SHP77 treated with DMSO at 0.1 percent for 48 hours (cell line): Measurements from ENCODE around the gene TARS3.
"Not testable (repeated sequence)": the region's sequence is repeated elsewhere in the genome, so short reads cannot be mapped to it uniquely, and the experiment has no call there.

Source experiments
- DNase-seq: peaks from one replicate; lab custom pipeline; 2025; lab: John Stamatoyannopoulos, UW

The TARS3 gene

DNA sequence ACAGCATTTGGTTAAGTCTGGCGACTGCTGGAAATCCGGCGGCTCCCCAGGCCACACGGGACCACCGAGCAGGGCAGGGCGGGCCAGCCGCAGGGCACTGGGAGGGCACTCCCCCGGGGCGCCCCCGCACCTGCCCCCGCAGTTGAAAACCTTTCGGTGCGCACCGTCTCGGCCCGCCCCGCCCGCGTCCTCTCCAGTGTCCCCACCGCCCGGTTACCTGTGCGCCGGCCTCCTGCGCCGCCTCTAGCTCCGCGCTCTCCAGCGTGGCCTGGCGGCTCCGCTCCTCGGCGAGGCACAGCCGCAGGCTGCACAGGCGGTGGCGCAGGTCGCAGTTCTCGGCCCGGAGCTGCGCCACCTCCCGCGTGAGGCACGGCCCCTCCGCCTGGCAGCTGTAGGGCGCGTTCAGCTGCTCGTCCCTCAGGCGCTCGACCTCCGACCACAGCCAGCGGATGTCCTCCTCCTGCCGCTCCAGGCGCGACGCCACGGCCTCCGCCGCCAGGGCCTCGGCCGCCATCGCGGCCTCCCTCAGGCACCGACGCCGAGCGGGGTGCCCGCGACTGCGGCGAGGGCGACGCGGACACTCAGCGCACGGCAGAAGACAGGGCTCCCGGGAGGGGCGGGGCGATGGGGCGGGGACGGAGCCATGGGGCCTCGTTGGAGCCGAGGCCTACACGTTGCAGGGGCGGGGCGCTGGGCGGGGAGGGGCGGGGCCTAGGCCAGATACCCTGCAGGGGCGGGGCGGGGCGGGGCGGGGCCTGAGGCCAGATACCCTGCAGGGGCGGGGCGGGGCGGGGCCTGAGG lies at the start of gene TARS3:
TSS of gene TARS3 (minus strand) at position 600 of the 801 bp plus-strand sequence. CDS start at position 514, 86 bp downstream.
- DNase-seq, result peak; percentile 44

DNA sequence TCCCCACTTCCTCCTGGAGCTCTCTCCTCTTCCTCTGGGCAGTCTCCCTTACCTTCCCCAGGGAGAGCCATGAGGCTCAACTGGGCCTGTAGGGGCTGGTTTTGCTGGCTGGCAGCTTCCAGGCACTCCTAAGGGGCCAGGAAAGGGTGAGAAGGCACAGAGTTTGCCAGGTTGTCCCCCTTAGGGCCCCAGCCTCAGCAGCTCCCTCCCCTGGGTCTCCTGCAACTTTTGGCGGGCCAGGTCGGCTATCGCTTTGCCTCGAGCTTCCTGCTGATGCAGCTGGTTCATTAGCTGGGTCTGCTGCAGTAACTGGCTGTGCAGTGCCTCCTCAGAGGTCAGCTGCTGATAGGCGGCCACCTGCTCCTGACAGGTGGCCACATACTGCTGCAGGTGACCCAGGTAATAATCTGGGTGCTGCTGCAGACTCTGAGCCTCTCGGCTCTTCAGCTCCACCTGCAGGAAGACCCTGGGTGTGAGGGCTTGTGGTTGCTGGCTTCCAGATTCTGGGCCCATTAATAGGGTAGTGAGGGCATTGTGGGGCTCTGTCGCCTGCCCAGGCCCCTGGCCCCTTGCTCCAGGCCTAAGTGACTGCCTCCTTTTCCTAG lies 49.3 kb upstream of the TARS3 start:
- peak; percentile 1 for DNase-seq

DNA sequence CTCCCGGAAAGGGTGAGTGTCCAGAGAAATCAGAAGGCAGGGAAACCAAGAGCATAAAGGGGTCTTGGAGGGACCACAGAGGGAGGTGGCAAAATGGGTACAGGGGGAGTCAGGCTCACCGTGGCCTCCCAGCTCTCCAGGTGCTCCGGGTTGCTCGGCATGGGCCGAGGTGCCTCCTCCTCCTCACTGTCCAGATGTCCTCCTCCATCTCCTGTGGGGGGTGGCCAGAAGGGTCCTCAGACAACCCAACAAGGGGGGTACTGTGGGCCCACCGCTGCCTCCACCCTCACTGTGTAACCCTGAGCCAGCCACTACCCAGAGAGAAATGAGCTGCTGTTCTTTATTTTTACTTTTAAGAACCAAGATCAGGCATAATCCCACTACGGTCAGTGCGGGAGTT lies 48.6 kb upstream of the TARS3 start:
- DNase-seq, result no peak

DNA sequence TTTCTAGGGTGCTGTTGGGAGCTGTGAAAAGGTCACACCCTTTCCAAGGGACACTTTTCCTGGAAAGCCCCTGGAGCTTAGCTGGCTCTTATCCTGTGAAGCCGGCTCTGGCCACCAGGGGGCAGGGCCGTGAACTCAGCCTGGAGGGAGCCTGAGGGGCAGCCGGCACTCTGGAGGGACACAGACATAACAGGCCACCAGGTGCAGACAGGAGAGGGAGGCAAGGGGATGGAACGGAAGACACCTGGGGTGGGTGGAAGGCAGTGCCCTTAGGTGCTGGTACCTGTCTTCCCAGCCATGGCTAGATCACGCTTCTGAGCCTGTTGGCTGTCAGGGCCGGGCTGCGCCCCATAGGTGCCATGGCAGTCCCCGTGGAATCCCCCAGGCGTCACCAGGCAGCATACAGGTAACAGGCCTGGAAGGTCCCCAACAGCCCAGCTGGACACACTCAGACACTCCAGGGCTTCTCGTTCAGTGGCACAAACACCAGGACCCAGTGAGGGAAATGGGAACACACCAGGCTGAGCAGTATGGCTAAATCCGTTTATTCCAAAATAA lies 42.9 kb upstream of the TARS3 start:
- DNase-seq, result not testable (repeated sequence)

DNA sequence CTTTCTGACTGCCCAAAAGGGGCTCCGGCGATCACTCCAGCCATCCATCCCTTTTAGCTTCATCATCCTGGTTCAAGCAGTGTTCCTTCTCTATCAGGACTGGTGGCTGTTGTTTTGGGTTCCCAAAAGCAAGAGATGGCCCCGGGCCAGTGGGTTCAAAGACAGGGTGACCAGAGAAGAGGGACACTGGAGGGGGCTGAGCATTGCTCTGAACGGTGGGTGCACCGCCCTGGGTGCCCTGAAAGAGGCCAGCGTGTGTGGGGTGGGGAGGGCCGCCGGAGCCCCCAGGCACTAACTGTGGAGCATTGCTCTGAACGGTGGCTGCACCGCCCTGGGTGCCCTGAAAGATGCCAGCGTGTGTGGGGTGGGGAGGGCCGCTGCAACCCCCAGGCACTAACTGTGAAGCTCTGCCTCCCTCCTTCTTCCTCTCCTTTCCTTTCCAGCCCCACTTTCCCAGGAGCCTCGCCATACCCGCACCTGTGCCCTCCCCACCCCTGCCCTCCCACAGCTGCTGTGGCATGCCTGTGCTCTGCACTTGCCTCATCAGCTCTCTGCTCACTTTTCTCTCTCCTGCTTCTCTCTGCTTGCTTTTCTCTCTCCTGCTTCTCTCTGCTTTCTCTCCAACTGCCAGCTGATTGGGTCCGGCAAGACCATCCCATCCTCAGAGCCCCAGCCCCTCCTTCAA lies 41.6 kb upstream of the TARS3 start:
- no peak for DNase-seq

DNA sequence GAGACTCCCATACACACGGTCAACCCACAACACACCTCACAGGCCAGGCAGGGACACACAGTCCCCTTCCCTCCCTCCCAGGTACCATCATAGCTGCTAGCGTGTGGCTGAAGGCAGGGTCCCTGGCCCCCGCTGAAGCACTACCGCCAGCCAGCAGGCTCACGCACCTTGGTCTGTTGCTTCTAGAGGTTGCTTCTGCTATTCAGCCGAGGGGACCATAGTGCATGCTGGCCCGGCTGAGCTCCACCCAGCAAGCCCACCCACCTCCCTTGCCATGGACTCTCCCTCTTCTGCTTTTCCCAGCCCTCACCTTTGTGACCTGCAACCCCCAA lies 41.0 kb upstream of the TARS3 start:
- not testable (repeated sequence) for DNase-seq

DNA sequence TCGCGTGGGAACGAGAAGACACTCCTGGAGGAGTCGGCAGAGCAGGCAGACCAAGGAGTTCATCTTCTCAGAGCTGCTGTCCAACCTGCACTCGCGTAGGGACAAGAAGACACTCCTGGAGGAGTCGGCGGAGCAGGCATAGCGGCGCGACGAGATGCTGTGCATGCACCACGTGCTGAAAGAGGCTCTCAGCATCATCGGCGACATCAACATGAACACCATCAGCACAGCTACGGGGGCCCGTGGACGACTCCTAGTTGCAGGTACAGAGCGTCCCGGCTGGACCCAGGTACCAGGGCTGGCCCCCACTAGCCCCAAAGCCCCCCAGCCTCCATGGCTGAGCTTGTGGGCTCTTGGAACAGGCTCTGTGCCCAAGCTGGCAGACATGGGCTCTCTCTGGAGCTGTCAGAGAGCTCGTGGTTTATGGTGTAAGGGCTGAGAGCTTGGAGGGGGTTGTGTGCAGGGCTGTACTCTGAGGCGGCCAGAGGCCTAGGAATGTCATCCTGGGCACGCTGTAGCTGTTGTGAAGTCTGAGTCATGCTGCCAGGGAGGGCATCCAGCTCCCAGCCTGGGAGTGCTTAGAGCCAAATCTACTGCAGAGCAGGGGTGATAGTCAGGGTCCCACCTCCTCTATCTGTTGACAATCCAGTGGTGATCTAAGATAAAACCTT lies 40.5 kb upstream of the TARS3 start:
- not testable (repeated sequence) for DNase-seq

DNA sequence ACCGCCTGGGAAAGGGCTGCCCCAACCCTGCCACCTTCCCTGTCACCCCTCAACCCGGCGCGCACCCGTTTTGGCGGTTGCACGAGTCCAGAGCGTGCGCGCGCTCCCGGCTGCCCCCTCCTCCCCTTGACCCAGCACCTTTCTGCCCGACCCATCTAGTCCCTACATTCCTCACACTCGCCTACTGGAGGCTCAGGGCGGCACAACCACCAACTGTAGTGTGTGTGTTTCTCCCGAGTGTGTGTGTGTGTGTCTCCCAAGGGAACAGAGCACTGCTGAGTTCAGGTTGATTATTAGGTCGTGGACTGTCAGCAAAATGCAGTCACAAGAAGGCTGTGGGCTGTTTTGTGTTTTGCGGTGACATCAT lies 22.4 kb upstream of the TARS3 start:
- not testable (repeated sequence) for DNase-seq

DNA sequence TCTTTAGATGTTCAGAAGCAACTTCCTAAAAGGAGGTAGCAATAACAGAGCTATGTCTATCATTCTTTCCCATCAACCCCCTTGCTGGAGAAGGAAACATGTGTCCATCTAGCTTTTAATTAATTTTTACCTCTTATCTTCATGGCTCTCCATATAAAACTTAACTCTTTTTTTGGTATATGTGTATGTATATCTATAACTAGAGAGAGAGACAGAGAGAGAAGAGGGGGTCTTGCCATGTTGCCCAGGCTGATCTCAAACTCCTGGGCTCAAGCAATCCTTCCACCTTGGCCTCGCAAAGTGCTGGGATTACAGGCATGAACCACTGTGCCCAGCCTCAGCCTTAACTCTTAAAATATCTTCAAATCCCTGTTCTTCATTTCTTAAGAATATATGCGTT lies 10.6 kb upstream of the TARS3 start:
- not testable (repeated sequence) for DNase-seq

DNA sequence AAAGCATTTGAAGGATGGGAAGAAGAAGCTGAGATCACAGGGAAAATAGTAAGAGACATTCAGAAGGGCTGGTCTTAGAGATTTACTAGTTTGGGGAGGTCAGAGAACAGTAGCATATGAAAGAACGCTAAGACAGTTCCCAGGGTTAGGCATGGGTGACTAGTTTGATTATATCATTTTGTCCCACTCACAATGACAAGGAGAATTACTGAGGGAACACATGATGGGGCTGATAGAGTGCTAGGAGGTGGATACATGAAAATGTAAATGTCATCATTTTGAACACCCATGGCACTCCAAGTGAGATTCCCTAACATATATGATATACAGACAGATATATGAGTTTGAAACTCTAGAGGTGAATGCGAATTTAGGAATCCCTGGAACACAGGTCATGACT lies 9.3 kb upstream of the TARS3 start:
- no peak for DNase-seq

DNA sequence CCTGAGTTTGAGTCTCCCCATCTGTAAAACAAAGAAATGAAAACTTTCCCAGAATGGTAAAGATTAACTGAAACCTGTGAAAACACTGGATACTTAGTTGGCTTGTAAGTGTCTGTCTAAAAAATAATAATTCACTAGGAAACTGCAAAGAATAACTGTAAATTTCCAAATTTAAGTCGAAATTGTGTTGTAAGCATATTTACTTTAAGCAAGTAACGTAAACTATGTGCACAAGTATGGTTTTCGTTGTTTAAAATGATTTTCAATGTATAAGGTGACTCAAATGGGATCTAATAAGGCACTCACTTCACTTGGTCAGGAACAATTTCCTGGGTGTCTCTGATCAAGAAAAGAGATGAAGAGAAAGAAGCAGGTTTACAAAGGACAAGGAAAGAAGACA lies 8.5 kb upstream of the TARS3 start:
- DNase-seq, result no peak

DNA sequence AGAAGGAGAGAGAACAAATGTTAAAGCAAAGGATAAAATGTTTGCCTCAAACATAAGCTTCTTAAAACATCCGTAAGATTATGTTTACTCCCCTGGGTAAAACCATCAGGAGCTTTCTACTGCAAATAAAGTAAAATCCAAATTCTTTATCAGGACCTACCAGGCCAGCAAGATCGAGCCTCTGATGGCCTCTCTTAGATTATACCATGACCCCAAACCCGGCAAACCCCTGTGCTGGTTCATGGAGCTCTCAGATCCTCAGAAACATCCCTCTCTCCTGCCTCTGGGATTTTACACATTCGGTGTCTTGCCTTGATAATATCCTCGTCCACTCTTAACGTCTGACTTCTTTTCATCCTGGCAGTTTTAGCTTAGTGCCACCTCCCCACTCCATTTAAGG lies 7.5 kb upstream of the TARS3 start:
- no peak for DNase-seq

DNA sequence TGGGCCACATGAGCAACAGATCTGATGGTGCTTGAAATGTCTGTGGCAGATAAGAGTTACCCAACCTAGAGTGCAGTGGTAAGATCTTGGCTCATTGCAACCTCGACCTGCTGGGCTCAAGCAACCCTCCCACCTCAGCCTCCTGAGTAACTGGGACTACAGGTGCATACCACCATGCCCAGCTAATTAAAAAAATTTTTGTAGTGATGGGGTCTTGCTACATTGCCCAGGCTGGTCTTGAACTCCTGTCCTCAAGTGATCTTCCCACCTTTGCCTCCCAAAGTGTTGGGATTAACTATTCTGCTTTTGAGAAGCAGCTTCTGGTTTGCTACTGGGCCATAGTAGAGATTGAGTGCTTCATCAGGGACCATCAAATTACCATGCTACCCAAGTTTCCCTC lies 2.9 kb upstream of the TARS3 start:
- no peak for DNase-seq

DNA sequence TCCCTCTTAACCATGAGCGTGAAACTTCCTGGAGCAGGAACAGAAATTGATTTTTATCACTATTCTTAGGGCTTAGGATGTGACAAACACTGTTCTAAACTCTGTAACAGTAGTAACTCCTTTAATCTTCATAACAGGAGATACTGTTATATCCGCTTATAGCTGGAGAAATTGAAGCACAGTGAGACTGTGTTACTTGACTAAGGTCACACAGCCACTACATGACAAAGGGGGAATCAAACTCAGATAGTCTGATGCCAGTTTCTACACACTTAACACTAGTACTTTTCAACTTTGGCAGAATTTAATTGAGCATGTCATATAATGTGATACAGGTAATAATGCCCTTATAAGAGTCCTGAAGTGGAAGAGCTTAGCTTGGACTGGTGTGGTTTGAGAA lies 800 bp upstream of the TARS3 start:
- no peak for DNase-seq

DNA sequence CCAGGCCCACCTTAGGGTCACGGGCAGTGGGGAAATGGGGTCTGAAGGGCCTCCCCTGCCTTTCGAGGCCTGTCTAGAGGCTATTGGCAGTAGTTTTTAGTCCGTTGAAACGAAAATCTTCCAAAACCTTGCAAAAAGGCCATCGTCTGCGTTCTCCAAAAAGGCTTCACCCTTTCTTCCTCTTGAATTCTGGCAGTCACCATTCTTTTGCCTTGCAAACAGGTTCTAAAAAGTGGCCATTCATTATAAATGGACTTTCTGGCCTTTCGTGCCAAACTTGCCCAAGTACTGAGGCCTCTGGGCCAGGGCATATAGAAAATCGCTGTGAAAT lies 367 bp upstream of the TARS3 start:
- no peak for DNase-seq

DNA sequence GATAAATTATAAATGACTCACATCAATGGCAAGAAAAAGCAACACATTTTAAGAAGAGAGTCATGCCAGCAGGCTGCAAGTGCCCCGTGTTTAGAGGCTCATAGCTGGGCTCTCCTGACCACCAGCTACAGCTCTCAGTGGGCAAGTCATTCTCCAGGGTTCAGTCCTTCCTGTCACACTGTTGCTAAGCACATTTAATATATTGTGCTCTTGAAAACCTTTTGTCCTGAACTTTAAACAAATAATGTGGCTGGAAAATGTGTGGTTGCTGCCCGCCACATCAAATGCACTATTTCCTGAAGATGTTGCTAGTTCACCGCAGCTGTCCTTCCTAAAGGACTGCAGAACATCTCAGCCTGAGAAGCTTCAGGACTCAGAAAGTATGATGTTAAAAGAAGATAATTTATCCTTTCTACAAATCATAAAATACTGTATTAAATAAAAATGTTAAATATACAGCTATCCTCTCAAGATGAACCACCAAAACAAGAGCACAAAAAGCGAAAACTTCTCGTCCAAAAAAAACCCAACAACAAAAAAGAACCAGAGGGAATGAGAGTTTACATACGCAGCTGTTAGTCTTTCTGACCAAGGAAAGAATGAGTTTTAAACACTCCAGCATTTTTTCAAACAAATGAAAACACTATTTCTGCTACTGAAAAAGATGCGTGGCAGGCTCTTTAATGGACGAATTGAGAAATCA lies 951 bp downstream of the TARS3 start:
- peak; percentile 10 for DNase-seq

DNA sequence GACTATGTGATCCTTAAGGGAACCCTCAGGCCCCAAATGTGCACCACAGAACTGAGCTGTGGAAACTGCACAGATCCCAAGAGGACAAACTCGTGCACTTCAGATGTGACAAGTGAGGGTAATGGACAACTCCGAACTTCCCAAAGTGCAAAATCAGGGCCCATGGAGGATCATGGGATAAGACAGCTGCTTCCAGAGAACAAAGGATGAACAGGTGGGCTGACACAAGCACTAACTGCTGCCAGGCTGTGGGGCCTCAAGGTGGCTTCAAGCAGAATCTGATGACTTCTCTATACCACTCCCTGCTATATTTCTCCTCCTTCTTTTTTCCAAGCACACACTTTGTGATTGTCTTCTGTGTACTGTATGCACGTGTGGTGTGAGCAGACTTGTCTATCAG lies 5.4 kb downstream of the TARS3 start:
- no peak for DNase-seq

DNA sequence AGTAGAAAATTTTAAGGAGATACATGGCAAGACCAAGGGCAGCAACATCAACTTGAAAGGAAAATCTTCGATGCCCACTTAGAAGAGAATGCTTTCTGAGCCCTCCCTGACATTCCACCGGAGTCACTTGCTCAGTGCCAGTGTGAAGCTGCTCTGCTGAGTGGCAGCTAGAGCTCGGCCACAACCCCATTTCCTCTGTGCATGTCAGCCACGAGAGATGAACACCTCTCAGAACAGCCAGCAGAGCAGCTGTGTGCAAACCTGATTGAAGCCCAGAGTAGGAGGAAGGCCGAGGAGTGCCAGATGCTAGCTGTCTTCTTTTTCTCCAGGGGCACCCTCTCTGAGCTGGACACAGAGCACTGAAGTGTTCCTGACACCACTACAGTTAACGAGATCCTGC lies 12.2 kb downstream of the TARS3 start:
- DNase-seq, result no peak

DNA sequence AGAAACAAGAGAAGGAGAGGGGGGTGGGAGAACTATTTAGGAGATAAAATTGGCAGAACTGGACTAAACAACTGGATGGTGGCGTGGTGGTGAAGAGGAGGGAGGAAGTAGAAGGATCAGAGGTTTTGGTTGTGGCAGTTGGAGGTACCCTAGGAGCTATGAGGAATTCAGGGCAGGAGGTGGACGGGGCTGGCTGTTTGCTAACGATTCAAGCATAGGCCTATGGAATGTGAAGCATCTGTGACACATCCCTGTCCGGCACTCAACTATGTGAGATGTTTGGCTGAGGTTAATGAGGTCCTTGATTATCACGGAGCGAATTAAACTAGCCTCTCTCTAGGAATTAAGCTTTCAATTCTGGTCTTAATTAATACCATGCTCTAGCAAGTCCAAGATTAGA lies 13.5 kb downstream of the TARS3 start:
- no peak for DNase-seq

DNA sequence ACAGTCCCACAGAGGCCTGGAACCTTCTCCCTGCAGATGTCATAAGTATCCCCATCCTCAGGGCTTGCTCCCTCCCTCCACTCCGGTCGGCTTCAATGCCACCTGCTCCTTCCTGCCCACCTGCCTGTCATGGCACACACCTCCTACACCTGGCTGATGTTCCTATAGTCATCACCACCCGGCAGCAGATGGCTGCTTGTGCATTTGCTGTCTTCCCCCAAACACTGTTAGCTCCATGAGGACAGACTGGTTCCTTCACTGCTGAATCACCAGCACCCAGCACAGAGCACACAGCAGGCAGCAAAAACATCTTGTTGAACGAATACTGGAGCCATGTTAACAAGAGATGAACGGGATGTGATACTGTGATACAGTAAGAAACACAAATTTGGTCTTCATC lies 14.8 kb downstream of the TARS3 start:
- DNase-seq, result no peak

DNA sequence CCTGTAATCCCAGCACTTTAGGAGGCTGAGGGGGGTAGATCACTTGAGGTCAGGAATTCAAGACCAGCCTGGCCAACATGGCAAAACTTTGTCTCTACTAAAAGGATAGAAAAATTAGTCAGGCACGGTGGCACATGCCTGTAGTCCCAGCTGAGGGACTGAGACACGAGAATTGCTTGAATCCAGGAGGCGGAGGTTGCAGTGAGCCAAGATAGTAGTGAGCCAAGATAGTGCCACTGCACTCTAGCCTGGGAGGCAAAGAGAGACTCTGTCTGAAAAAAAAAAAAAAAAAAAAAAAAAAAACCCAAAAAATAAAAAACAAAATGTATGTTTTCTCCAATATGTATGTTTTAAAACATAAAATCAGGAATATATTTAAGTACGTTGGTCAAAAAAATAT lies 16.3 kb downstream of the TARS3 start:
- DNase-seq, result no peak

DNA sequence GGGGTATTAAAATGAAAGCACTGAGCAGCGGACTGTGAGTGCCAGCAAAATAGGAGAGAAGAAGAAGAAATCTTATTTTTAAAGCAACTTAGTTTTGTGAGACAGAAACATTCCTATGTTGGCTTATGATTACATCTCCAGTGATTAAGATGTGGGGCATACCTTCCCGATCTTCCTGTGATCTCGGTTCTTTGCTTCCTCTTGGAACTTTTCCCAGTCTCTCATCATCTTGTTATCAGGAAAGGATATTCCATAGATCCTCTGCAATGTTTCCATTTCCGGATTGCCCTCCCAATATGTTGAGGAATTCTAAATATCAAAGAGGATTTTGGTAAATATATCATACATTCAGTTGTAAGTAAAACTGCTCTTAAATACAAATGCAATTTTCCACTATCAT lies 22.2 kb downstream of the TARS3 start:
- DNase-seq, result no peak
